ENCODE measurements around the gene HDDC3. TPM values are rescaled to one million over a fixed set of nuclear protein-coding genes. Genes with fewer than 3 reads are reported as not detected.

The HDDC3 gene, protein sequence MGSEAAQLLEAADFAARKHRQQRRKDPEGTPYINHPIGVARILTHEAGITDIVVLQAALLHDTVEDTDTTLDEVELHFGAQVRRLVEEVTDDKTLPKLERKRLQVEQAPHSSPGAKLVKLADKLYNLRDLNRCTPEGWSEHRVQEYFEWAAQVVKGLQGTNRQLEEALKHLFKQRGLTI
- 10 to 100 TPM in 3 of 5 donors, not detected in 2; 12.1 to 19.6 (median 12.1) TPM for total RNA-seq
- polyA plus RNA-seq: 10 to 100 TPM; 18.8 to 22.1 (median 19.8) TPM
- long read RNA-seq, donor 1, partial matches to known transcripts: 0 of 2 reads
- long read RNA-seq, donor 1, other reads (novel, unspliced or antisense): 0 of 2 reads
- long read RNA-seq, donor 2, full-length matches to known transcripts: 5 of 5 reads
- long read RNA-seq, donor 2, partial matches to known transcripts: 0 of 5 reads
- long read RNA-seq, donor 2, other reads (novel, unspliced or antisense): 0 of 5 reads
- long read RNA-seq, donor 3, transcript HDDC3-202 (4 exons, 1,880 nt): major isoform, 5 of 6 reads
- long read RNA-seq, donor 3, partial matches to known transcripts: 0 of 6 reads
- long read RNA-seq, donor 3, other reads (novel, unspliced or antisense): 0 of 6 reads
- long read RNA-seq, donor 4, partial matches to known transcripts: 0 of 1 reads
- long read RNA-seq, donor 4, other reads (novel, unspliced or antisense): 0 of 1 reads
- long read RNA-seq, donor 5, partial matches to known transcripts: 0 of 2 reads
- long read RNA-seq, donor 5, other reads (novel, unspliced or antisense): 0 of 2 reads
- long read RNA-seq, donor 6, full-length matches to known transcripts: 16 of 16 reads
- long read RNA-seq, donor 6, partial matches to known transcripts: 0 of 16 reads
- long read RNA-seq, donor 6, other reads (novel, unspliced or antisense): 0 of 16 reads
- long read RNA-seq, donor 7, partial matches to known transcripts: 0 of 3 reads
- long read RNA-seq, donor 7, other reads (novel, unspliced or antisense): 0 of 3 reads
- long read RNA-seq, donor 8, transcript HDDC3-202 (4 exons, 1,880 nt): major isoform, 6 of 6 reads
- long read RNA-seq, donor 8, partial matches to known transcripts: 0 of 6 reads
- long read RNA-seq, donor 8, other reads (novel, unspliced or antisense): 0 of 6 reads
- long read RNA-seq, donor 9, transcript HDDC3-202 (4 exons, 1,880 nt): major isoform, 9 of 11 reads
- long read RNA-seq, donor 9, partial matches to known transcripts: 0 of 11 reads
- long read RNA-seq, donor 9, other reads (novel, unspliced or antisense): 0 of 11 reads
- long read RNA-seq, donor 10, partial matches to known transcripts: 0 of 1 reads
- long read RNA-seq, donor 10, other reads (novel, unspliced or antisense): 0 of 1 reads

DNA sequence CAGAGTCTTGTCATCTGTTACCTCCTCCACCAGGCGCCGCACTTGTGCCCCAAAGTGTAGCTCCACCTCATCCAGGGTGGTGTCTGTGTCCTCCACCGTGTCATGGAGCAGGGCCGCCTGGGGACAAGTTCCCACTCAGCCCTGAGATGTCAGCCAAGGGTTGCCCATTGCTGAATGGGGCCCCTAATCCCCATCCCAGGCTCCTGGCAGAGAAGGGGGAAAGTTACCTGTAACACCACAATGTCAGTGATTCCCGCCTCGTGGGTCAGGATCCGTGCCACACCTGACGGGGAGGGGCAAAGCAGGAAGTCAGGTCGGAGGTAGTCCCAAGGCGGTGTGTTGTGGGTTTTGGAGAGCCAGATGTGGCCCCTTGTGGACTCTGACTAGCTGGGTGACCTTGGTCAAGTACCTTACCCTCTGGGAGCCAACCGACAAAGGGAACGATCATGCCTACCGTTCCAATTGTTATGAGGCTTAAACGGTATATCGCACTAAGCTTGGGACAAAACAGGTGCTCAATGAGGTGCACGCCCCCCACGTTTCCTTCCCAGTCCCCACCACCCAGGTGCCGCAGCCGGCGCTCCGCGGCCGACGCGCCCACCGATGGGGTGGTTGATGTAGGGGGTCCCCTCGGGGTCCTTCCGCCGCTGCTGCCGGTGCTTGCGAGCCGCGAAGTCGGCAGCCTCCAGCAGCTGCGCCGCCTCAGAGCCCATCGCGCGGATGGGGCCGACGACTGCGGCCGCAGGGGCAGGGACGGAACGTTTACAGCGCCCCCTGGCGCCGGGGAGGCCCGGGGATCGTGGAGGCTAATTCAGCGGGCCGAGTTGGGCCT is at the start of gene HDDC3:
TSS of gene HDDC3 (minus strand) at position 722 of the 832 bp plus-strand sequence. CDS start at position 713, 9 bp downstream.
- Histone ChIP-seq H3K9me3 (no peaks in the 10 kb centered on the region), H3K36me3 (peaks cover 0 to 7% (median 2%) of the 10 kb centered on the region in 4 donors), H3K27ac (peak within 1 kb of the TSS; percentile 92 to 97 (median 95)), H3K27me3 (no peaks in the 10 kb centered on the region), H3K4me3 (peak within 1 kb of the TSS; percentile 64 to 77 (median 72)), H3K4me1 (peaks cover 38 to 73% (median 58%) of the 10 kb centered on the region in 4 donors)
- TF ChIP-seq POLR2AphosphoS5 (IDR thresholded peaks at IDR 0.05) (peak in 2 of 3 donors; percentile 92 to 93), EP300 (IDR thresholded peaks at IDR 0.05) (no peak), POLR2A (IDR thresholded peaks at IDR 0.05) (no peak), CTCF (IDR thresholded peaks at IDR 0.05) (peak in 5 of 7 experiments; percentile 75 to 94 (median 89))
- DNase-seq: peak; percentile 93 to 95
- 1 to 4% (median 1%) methylated on average over 11 to 52 of the region's 52 CpGs for WGBS, 5 donors
- intact Hi-C loops (cut with DNase I; ENCODE audit: low total_unique reads): no loop called here

DNA sequence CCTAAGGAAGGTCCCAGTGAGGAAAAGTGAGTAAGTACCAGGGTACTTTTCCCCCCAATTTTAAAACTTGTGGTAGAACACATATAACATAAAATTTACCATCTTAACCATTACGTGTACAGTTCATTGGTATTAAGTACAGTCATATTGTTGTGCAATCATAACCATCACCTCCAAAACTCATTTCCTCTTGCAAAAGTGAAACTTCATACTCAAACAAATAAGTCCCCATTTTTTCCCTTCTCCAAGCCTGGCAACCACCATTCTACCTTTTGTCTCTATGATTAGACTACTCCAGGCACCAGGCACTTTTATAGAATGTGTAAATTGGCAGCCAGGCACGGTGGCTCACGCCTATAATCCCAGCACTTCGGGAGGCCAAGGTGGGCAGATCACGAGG is 49.8 kb upstream of the HDDC3 start:
- H3K36me3 ChIP-seq: peaks cover 3 to 55% (median 9%) of the 10 kb centered on the region in 4 donors
- no peak for DNase-seq
- H3K4me3 ChIP-seq: no peak overlapping the region
- intact Hi-C loops (cut with DNase I; ENCODE audit: low total_unique reads): no loop called here
- no peaks in the 10 kb centered on the region for H3K27me3 ChIP-seq
- no peak overlapping the region for H3K27ac ChIP-seq
- 90 to 96% (median 94%) methylated on average over 5 of the region's 5 CpGs for WGBS, 5 donors
- no peaks in the 10 kb centered on the region for H3K9me3 ChIP-seq
- H3K4me1 ChIP-seq: no peaks in the 10 kb centered on the region
- TF ChIP-seq POLR2AphosphoS5 (IDR thresholded peaks at IDR 0.05): no peak
- no peak for TF ChIP-seq CTCF (IDR thresholded peaks at IDR 0.05)
- no peak for TF ChIP-seq POLR2A (IDR thresholded peaks at IDR 0.05)
- no peak for TF ChIP-seq EP300 (IDR thresholded peaks at IDR 0.05)

GRCh38 chr15:90981681-90982080 is 49.3 kb upstream of the HDDC3 start:
- intact Hi-C loops (cut with DNase I; ENCODE audit: low total_unique reads): no loop called here
- no peaks in the 10 kb centered on the region for H3K4me1 ChIP-seq
- no peak for DNase-seq
- TF ChIP-seq POLR2AphosphoS5 (IDR thresholded peaks at IDR 0.05): no peak
- no peak for TF ChIP-seq EP300 (IDR thresholded peaks at IDR 0.05)
- TF ChIP-seq POLR2A (IDR thresholded peaks at IDR 0.05): no peak
- TF ChIP-seq CTCF (IDR thresholded peaks at IDR 0.05): no peak
- H3K27ac ChIP-seq: no peak overlapping the region
- no peaks in the 10 kb centered on the region for H3K9me3 ChIP-seq
- H3K27me3 ChIP-seq: no peaks in the 10 kb centered on the region
- peaks cover 3 to 59% (median 9%) of the 10 kb centered on the region in 4 donors for H3K36me3 ChIP-seq
- WGBS, 5 donors: 85 to 98% (median 95%) methylated on average over 6 of the region's 6 CpGs
- no peak overlapping the region for H3K4me3 ChIP-seq

All from stomach (tissue), 19 donors.